Calu3 (cell line): ENCODE measurements around the gene ZFP62. TPM values are rescaled to one million over a fixed set of nuclear protein-coding genes. Genes with fewer than 3 reads are reported as not detected.
A peak's percentile ranks its signal among the peaks of the same experiment; 100 is the strongest.

Experiments used
- BruUV-seq: library from RNA; stranded (reverse); fragments of 400-500 nt; replicated peaks from 2 replicates; lab custom pipeline; 2021; lab: Mats Ljungman, UMichigan
- CTCF ChIA-PET: fragments of 300-600 bp; sonication (Branson Sonifier 250); formaldehyde crosslinking; loops from one replicate; lab custom pipeline; 2022; ENCODE audit warnings: antibody characterized with exemption; lab: Charles Lee
- DNase-seq: peaks from one replicate; pipeline ENCODE4 v3.0.0; 2022
- H3K27ac Mint-ChIP-seq: one replicate; pipeline ENCODE4 v1.8.0; 2022; ENCODE audit warnings: mixed read lengths; ENCODE audit not compliant: unreplicated experiment
- H3K27me3 Mint-ChIP-seq: one replicate; pipeline ENCODE4 v1.8.0; 2022; ENCODE audit warnings: mixed read lengths; ENCODE audit not compliant: unreplicated experiment
- H3K36me3 Mint-ChIP-seq: one replicate; pipeline ENCODE4 v1.8.0; 2022; ENCODE audit warnings: mild to moderate bottlenecking, moderate library complexity, mixed read lengths; ENCODE audit not compliant: insufficient read depth, unreplicated experiment
- H3K4me1 Mint-ChIP-seq: one replicate; pipeline ENCODE4 v1.8.0; 2022; ENCODE audit warnings: mild to moderate bottlenecking, low read depth, mixed read lengths; ENCODE audit not compliant: unreplicated experiment
- H3K4me3 Mint-ChIP-seq: one replicate; pipeline ENCODE4 v1.8.0; 2022; ENCODE audit warnings: mild to moderate bottlenecking, low read depth, moderate library complexity, mixed read lengths; ENCODE audit not compliant: unreplicated experiment
- H3K9me3 Mint-ChIP-seq: one replicate; pipeline ENCODE4 v1.8.0; 2022; ENCODE audit warnings: low read depth, mixed read lengths; ENCODE audit not compliant: unreplicated experiment
- intact Hi-C: fragments of 100-400 bp; cut with micrococcal nuclease; formaldehyde crosslinking; loops from one replicate; pipeline ENCODE4 v1.10.0; 2022; ENCODE audit not compliant: unreplicated experiment
- total RNA-seq: library from RNA; stranded (reverse); gene quantifications from 2 replicates; pipeline ENCODE4 v1.2.3, GENCODE V29; 2022
- TF ChIP-seq, protein P1 (sequence below): fragments of 200-600 bp; IDR thresholded peaks from one replicate; pipeline ENCODE4 v1.8.0; 2022; ENCODE audit warnings: antibody characterized with exemption; ENCODE audit not compliant: unreplicated experiment

Gene ZFP62
- total RNA-seq, 1 experiment from 2014 or later: 46.4 TPM

DNA sequence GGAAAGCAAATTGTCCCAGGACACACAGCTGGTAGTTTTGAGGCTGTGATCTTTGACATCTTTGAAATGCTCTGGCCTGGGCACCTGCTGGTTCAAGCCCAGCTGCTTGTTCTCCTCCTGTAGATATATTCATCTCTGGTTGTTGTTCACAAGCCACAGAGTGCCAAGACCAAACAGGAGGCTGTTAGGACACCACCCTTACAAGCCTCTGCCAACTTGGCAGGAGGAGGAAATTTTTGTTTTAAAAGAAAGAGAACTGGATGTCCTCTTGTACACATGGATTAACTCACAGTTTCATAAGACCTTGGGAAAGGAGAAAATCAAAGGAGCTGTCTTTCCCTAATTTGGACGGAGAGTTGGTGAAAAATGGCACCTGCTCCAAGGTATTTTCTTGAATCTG lies 8.5 kb upstream of the ZFP62 start:
- H3K4me1 Mint-ChIP-seq: peaks cover 38% of the 10 kb centered on the region
- intact Hi-C loops: loop anchor here (1.0 to 5.0 kb wide), 4 partner anchors 85 to 288 kb away; no protein-coding TSS in a partner anchor
- CTCF ChIA-PET: interaction anchor here (0.6 to 1.0 kb wide), 3 partner anchors 9 to 304 kb away, joined by 3 to 6 read pairs (median 3); no protein-coding TSS in a partner anchor

DNA sequence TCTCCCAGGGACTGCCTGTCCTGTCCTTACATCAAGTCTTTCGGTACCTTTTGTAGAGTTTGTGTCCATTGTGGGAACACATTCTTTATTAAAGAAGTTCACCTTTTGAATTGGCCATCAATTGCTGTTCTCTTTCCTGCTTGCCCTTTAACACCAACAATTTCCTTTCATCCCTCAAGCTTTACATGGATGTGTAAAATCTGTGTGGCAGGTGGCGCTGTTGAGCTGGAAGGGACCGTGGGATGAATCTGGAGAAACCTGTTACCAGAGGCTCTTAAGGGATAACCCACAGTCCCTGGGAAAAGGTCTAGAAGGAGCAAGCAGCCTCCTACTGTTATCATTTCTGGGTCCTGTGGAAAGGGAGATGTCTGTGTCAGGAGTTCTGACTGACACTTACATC lies 7.9 kb upstream of the ZFP62 start:
- Mint-ChIP-seq H3K4me1 (peaks cover 38% of the 10 kb centered on the region), H3K27me3 (no peaks in the 10 kb centered on the region), H3K27ac (no peak overlapping the region), H3K36me3 (no peaks in the 10 kb centered on the region), H3K4me3 (no peak overlapping the region), H3K9me3 (no peaks in the 10 kb centered on the region)
- BruUV-seq: no TSS peak
- TF ChIP-seq, protein P1, sequence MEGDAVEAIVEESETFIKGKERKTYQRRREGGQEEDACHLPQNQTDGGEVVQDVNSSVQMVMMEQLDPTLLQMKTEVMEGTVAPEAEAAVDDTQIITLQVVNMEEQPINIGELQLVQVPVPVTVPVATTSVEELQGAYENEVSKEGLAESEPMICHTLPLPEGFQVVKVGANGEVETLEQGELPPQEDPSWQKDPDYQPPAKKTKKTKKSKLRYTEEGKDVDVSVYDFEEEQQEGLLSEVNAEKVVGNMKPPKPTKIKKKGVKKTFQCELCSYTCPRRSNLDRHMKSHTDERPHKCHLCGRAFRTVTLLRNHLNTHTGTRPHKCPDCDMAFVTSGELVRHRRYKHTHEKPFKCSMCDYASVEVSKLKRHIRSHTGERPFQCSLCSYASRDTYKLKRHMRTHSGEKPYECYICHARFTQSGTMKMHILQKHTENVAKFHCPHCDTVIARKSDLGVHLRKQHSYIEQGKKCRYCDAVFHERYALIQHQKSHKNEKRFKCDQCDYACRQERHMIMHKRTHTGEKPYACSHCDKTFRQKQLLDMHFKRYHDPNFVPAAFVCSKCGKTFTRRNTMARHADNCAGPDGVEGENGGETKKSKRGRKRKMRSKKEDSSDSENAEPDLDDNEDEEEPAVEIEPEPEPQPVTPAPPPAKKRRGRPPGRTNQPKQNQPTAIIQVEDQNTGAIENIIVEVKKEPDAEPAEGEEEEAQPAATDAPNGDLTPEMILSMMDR: peak; percentile 83
- intact Hi-C loops: loop anchor here (1.0 to 5.0 kb wide), 4 partner anchors 85 to 288 kb away; no protein-coding TSS in a partner anchor
- CTCF ChIA-PET: interaction anchor here (0.6 to 1.0 kb wide), 8 partner anchors 8 to 315 kb away, joined by 3 to 6 read pairs (median 3); no protein-coding TSS in a partner anchor
- DNase-seq: peak; percentile 92

More for the DNA sequence above, 8.5 kb upstream of the ZFP62 start:
- Mint-ChIP-seq H3K36me3 (no peaks in the 10 kb centered on the region), H3K27ac (no peak overlapping the region), H3K4me3 (no peak overlapping the region), H3K27me3 (no peaks in the 10 kb centered on the region), H3K9me3 (no peaks in the 10 kb centered on the region)
- BruUV-seq: no TSS peak
- no peak for DNase-seq
- TF ChIP-seq, protein P1: no peak

DNA sequence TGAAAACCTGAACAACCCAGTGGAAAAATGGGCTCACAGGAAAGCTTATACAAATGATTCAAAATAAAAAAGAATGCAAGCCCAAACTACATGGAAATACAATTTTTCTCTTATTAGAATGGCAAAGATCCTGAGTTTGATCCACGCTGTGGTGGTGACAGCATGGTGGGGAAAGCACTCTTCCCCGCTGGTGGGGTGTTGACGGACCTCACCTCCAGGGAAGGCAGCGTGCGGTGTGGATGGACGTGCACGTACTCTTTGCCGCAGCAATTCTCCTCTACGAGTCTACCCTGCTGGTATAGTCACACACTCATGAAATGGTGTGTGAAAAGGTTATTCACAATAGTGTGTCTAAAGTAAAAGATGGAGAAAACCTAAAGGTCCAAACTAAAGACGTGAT lies 5.9 kb upstream of the ZFP62 start:
- no peaks in the 10 kb centered on the region for H3K9me3 Mint-ChIP-seq
- intact Hi-C loops: loop anchor here (5.0 kb wide), 2 partner anchors 160 to 290 kb away; no protein-coding TSS in a partner anchor
- TF ChIP-seq, protein P1: no peak
- no peak for DNase-seq
- BruUV-seq: no TSS peak
- no peaks in the 10 kb centered on the region for H3K36me3 Mint-ChIP-seq
- no peak overlapping the region for H3K4me3 Mint-ChIP-seq
- no peak overlapping the region for H3K27ac Mint-ChIP-seq
- CTCF ChIA-PET: interaction anchor here (1.1 kb wide), 1 partner anchor 54 kb away, joined by 3 read pairs; no protein-coding TSS in a partner anchor
- no peaks in the 10 kb centered on the region for H3K27me3 Mint-ChIP-seq
- peaks cover 38% of the 10 kb centered on the region for H3K4me1 Mint-ChIP-seq

DNA sequence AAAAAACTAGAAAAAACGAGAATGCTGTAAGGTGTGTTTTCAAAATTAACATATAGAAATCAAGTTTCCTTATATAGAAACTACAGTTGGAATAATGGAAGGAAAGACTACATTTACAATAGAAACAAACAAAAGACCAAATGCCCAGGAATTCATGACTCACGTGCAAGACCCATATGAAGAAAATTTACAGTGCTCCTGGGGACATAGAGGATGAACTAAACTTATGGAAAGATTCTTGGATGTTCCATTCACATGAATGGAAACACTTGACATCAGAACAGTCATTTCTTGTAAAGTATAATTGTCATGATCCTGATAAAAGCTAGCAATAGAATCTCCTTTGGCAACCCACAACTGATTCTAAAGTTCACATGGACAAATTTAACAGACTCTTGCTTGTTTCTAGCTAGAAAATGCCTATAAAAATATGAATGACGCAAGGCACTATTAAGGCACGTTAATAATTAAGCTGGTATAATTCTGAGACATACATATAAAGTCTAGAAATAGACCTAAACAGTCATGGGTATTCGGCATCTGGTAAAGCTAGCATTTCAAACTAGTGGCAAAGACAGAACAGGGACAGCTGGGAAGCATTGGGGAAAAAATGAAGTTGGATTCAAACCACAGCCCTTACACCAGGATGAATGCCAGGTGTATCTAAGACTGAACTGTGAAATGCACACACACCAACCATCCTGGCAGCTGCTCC lies 5.1 kb upstream of the ZFP62 start:
- BruUV-seq: no TSS peak
- CTCF ChIA-PET: interaction anchor here (0.6 to 1.2 kb wide), 5 partner anchors 53 to 294 kb away, joined by 3 to 5 read pairs (median 3); no protein-coding TSS in a partner anchor
- Mint-ChIP-seq H3K4me3 (no peak overlapping the region), H3K27me3 (no peaks in the 10 kb centered on the region), H3K27ac (no peak overlapping the region), H3K9me3 (no peaks in the 10 kb centered on the region), H3K36me3 (peaks cover 7% of the 10 kb centered on the region), H3K4me1 (peaks cover 38% of the 10 kb centered on the region)
- intact Hi-C loops: loop anchor here (5.0 kb wide), 2 partner anchors 161 to 291 kb away; no protein-coding TSS in a partner anchor
- no peak for DNase-seq
- TF ChIP-seq, protein P1: no peak
